ENCODE results near the gene EIF5AL1. TPM values are rescaled to one million over a fixed set of nuclear protein-coding genes. Genes with fewer than 3 reads are reported as not detected.

Gene EIF5AL1
- total and polyA plus RNA-seq, 12 donors = 0.07 to 1.2 (median 0.42) TPM; not detected in 3

DNA sequence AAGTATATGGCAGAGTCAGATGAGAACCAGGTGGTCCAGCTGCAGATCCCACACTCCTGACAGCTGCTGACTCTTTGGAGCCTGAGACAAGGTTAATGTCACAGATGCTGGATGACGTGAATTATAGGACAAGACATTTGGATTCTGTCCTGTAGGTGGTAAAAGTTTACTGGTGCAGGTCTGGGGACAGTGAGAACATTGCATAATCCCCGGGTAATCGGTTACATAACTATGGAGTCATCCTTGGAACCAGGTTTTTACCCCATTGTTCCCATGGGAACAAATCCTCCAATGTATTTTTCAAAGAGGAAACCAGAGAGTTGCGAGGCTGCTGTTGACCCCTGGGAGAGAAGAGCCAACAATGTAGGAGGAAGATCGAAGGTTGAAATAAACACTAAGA, 39.4 kb upstream of the EIF5AL1 start:
- H3K36me3 ChIP-seq = no peaks in the 10 kb centered on the region
- WGBS, 2 donors = 68 to 76% methylated on average over 5 of the region's 5 CpGs
- no peak for ATAC-seq
- no peak overlapping the region for H3K4me3 ChIP-seq
- no peaks in the 10 kb centered on the region for H3K27me3 ChIP-seq
- DNase-seq = no peak
- H3K9me3 ChIP-seq = no peaks in the 10 kb centered on the region
- intact Hi-C loops (cut with DNase I) = no loop called here
- H3K4me1 ChIP-seq = peaks cover 0 to 32% (median 11%) of the 10 kb centered on the region in 9 donors
- TF ChIP-seq, protein P1, sequence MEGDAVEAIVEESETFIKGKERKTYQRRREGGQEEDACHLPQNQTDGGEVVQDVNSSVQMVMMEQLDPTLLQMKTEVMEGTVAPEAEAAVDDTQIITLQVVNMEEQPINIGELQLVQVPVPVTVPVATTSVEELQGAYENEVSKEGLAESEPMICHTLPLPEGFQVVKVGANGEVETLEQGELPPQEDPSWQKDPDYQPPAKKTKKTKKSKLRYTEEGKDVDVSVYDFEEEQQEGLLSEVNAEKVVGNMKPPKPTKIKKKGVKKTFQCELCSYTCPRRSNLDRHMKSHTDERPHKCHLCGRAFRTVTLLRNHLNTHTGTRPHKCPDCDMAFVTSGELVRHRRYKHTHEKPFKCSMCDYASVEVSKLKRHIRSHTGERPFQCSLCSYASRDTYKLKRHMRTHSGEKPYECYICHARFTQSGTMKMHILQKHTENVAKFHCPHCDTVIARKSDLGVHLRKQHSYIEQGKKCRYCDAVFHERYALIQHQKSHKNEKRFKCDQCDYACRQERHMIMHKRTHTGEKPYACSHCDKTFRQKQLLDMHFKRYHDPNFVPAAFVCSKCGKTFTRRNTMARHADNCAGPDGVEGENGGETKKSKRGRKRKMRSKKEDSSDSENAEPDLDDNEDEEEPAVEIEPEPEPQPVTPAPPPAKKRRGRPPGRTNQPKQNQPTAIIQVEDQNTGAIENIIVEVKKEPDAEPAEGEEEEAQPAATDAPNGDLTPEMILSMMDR (IDR thresholded peaks at IDR 0.05) = no peak
- no peak overlapping the region for H3K27ac ChIP-seq

DNA sequence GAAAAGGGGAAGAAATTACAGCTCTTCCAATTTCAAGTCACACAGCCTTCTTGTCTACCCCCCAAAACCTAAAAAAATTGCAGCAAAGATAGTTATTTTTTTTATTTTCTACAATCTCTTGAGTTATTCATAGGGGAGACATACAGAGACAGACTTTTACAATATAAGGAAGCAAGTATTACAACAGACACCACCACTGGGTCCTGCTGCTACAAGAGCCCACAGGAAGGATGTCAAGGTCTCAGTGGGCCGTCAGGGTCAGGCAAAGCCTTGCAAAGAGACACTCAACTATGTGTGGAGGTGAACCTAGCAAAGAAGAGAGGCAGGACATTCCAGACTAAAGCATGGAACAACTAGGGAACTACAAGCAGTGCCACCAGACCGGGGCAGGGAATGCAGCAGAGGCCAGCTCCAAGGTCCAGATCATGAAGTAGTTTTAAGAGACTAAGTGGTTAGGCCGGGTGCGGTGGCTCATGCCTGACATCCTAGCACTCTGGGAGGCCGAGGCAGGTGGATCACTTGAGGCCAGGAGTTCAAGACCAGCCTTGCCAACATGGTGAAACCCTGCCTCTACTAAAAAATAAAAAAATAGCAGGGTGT, 38.7 kb upstream of the EIF5AL1 start:
- Histone ChIP-seq H3K36me3 (no peaks in the 10 kb centered on the region), H3K27ac (no peak overlapping the region), H3K27me3 (no peaks in the 10 kb centered on the region), H3K4me3 (no peak overlapping the region), H3K4me1 (peaks cover 0 to 26% (median 5%) of the 10 kb centered on the region in 9 donors), H3K9me3 (no peaks in the 10 kb centered on the region)
- intact Hi-C loops (cut with DNase I) = no loop called here
- TF ChIP-seq, protein P1 (IDR thresholded peaks at IDR 0.05) = no peak
- ATAC-seq = no peak
- 87 to 89% methylated on average over 5 of the region's 5 CpGs for WGBS, 2 donors
- DNase-seq = no peak

DNA sequence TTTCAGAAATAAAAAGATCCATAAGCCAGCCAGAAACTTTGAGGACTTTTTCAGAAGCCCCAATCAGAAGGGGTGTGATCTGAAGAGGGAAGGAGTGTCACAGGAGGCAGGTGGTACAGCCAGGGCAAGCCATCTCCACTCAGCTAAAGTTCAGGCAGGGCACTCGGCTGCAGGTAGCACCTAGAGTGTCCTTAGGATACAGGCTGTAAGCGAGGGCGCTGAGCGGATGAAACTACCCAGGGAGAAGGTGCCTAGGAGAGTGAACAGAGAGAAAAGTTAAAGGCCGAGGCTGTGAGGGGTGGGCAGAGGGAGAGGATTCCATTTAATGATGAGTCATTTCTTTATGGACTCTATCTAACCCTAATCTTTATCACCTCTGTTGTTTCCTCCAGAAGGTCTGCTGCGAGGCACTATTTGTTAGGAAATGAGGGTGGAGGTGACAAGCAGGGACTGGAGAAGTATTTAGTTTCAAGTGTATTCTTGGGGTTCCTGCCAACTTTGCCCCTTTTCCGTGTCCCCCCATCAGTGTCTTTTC, 37.1 kb upstream of the EIF5AL1 start:
- Histone ChIP-seq H3K9me3 (no peaks in the 10 kb centered on the region), H3K4me1 (peaks cover 0 to 24% (median 4%) of the 10 kb centered on the region in 9 donors), H3K4me3 (no peak overlapping the region), H3K36me3 (no peaks in the 10 kb centered on the region), H3K27me3 (no peaks in the 10 kb centered on the region), H3K27ac (no peak overlapping the region)
- 92 to 96% methylated on average over 7 of the region's 7 CpGs for WGBS, 2 donors
- DNase-seq (no peak), ATAC-seq (no peak)
- TF ChIP-seq, protein P1 (IDR thresholded peaks at IDR 0.05) = no peak
- intact Hi-C loops (cut with DNase I) = no loop called here

DNA sequence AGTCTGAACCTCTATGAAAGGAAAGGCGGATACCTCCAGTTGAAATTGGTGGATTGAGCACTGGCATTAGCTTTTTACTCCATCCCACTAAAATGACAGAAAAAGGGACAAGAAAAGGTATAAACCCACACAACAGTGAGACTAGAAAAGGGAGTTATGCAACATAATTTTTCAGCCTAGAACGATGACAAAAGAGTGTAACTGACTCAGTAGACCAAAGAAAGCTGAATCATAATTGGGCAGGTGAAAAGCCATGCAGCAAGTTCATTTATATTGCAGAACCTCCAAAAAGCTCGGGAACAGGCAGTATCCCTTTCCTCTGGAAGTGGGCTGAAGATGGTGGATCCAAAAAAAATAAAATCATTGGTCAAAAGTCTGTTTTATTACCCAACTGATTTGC, 36.5 kb upstream of the EIF5AL1 start:
- no peaks in the 10 kb centered on the region for H3K9me3 ChIP-seq
- DNase-seq (no peak), ATAC-seq (no peak)
- 89 to 90% methylated on average over 3 of the region's 3 CpGs for WGBS, 2 donors
- H3K27me3 ChIP-seq = no peaks in the 10 kb centered on the region
- H3K36me3 ChIP-seq = no peaks in the 10 kb centered on the region
- intact Hi-C loops (cut with DNase I) = no loop called here
- H3K4me3 ChIP-seq = no peak overlapping the region
- TF ChIP-seq, protein P1 (IDR thresholded peaks at IDR 0.05) = no peak
- H3K4me1 ChIP-seq = peaks cover 0 to 22% (median 4%) of the 10 kb centered on the region in 9 donors
- H3K27ac ChIP-seq = no peak overlapping the region

All from heart right ventricle (tissue), 16 donors.